H54 (cell line): ENCODE results near the gene CCDC88C.
A peak's percentile ranks its signal among the peaks of the same experiment; 100 is the strongest.

Source experiments
- DNase-seq: peaks from one replicate; pipeline ENCODE4 v3.0.0; 2011; ENCODE audit warnings: low spot score, mixed read lengths; ENCODE audit not compliant: insufficient read length
- FAIRE-seq: peaks from 3 replicates; lab custom pipeline; 2011; peaks lifted over from hg19 to GRCh38; lab: Jason Lieb, UNC
- POLR2A ChIP-seq: IDR thresholded peaks from 2 replicates; pipeline ENCODE4 v1.6.1; 2011; ENCODE audit warnings: low read depth, mild to moderate bottlenecking, low read length

Gene CCDC88C

DNA sequence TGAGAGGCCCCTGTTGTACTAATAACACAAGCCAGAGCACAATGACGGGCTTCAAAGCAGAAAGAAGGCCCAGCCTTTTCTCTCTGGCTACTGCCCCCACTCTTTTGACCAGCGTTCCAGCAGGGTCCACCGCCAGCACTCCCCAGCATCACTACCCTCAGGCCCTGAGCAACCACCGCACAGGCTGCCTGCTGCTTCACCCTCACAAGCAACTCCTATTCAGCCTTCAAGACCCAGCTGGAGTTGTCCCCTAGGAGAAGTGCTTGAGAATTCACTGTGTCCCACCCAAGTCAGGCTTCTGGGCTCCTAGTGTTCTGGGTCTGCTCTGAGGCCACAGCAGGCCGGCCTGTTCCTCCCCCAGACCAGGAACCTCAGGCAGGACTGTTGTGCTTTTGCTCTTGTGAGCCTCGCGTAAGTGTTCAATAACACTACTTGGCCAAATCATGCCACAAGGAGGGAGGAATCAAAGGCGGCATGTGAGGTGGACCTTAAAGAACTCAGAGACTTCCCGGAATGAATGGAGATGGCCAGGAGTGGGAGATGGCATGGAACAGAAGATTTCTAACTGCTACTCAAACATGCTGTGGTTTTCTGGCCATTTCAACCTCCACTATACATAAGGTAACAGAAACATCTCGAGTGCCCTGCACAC lies 89.8 kb downstream of the CCDC88C start:
- DNase-seq = no peak
- FAIRE-seq = no peak
- TF ChIP-seq POLR2A = no peak

DNA sequence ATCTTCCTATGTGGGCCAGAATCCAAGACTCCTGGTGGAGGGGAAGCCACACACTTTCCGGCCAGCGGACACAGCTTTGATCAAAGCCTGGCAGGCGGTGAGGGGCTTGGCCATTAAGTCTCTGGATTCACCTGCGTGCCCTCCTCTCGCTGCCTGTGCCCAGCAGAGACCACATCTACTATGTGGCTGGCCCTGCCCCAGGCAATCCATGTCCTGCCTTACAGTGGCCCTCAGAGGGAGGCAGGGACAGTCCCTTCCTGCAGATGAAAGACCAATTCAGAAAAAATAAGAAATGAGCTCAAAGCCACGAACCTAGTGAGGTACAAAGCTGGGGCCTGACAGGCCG lies 90.4 kb downstream of the CCDC88C start:
- TF ChIP-seq POLR2A = no peak
- DNase-seq = no peak
- FAIRE-seq = no peak

DNA sequence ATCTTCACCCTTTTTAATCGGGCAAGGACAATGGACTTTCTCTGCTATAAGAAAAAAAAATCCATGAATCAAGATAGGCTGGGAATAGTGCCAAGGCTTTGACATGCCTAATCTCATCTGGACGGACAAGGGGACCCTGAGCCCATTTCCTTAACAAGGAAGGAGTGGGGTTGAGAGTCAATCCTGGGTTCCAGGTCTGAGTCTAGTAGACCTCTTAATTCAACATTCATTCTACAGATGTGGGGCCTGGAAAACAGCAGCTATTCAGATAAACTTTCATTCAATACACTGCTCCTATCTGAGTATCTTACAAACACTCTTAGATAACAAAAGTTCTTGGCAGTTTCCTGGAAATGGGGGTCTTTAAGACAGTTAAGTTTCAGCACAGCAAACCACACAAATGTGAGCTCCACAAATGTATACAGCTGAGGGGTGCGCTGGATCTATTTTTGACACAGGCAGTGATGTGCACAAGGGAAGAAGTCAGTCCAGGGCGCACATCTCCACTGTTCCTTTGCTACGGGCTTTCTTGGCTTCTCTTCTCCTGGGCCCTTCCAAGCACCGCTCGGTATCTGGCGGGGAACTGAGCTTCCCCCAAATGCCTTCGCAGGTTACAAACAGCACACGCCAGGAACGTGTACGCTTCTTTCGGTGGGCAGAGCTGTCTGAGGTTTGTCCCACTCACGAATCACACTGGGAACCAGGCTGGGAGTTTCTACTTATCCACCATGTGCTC lies 90.9 kb downstream of the CCDC88C start:
- no peak for TF ChIP-seq POLR2A
- DNase-seq (no peak), FAIRE-seq (no peak)

DNA sequence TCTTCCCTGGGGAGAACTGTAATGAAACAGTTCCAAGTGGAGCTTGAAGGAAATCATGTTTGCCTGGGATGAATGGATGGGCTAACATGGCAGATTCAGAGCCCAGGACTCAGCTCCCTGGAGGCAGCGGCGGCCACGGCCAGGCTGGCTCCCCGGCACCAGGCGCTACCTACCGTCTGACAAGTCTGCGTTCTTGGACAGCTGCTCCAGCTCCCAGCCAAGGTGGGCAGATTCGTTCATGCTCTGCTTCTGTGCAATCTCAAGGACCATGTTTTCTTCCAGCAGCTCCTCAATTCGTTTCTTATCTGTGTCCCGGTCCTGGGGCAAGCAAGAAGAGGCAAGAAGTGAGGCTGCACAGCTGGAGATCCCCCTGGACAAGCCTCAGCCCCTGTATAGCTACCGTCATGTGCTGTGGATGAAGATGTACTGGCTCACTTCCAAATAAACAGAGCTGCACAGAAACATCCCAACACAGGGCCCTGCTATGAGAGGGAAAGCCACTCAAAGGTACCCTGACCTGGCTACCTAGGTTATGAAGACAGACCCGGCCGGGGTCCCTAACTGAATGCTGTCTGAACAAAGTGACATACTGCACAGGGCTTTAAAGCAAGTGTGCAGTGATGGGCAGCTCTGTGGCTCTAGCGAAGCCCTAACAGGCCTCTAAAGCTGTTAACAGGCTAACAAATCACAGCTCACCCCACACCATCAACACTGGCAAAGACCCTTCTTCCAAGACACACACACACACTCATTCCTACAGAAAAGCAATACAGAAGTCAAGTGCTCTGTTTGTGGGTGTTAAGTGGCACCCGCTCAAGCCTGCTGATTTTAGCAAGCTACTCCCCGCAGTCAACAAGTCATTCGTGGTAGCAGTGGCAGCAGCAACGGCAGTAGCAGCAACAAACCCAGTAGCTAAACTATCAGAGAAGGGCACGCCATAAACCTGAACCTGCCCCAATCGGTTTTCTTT lies 92.7 kb downstream of the CCDC88C start:
- DNase-seq = no peak
- no peak for TF ChIP-seq POLR2A
- FAIRE-seq = no peak

DNA sequence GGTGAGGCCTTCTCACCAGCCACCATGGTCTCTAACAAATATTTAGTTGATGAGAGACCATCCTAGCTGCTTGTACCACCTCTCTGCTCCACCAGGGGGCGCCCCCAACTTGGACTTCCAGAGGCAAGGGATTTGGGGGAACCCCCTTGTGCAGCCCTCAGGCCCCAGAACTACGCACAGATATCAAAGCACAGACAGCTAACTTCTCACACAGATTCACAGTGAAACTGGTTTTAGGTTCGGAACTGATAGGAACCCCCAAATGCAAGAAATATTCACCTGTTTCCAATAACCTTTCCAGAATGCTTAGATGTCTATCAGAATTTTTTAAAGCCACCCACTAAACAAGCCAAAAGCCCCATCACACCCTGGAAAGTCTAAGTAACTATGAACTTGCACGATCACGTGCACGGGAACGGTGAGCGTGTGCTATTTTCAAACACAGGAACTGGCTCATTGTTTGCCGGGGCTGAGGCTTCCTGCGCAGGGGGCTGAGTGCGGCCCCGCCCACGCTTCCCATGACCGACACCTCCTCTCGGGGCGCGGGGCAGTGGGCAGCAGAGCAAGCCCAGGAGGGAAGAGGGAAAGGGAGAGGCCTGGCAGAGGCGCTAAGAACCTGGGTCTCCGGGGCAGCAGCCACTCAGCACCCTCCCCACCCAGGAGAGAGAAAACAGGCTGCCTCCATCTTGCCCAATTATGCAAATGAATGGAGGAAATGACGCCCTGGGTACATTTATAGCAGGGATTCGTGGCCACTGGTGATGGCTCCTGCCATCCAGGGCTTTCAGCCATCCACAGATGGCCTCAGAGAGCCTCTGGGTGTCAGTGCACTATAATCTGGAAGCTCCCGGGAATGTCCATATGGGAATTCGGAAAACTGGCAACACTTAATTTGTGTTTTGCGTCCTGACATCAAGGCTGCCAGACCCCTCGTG lies 93.7 kb downstream of the CCDC88C start:
- peak; percentile 84 for FAIRE-seq
- DNase-seq = peak; percentile 71
- TF ChIP-seq POLR2A = no peak

DNA sequence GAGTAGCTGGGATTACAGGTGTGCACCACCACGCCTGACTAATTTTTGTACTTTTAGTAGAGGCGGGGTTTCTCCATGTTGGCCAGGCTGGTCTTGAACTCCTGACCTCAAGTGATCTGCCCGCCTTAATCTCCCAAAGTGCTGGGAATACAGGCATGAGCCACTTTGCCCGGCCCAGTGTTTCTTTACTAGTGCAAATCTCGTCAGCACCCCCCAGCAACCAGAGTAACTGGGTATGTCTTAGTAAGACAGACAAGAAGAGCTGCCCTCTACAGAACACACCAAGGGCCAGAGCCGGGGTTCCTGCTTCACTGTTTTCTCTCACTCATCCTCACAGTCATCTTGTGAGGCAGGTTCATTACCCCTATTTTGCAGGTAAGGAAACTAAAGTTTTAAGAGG lies 94.6 kb downstream of the CCDC88C start:
- DNase-seq (no peak), FAIRE-seq (no peak)
- no peak for TF ChIP-seq POLR2A

DNA sequence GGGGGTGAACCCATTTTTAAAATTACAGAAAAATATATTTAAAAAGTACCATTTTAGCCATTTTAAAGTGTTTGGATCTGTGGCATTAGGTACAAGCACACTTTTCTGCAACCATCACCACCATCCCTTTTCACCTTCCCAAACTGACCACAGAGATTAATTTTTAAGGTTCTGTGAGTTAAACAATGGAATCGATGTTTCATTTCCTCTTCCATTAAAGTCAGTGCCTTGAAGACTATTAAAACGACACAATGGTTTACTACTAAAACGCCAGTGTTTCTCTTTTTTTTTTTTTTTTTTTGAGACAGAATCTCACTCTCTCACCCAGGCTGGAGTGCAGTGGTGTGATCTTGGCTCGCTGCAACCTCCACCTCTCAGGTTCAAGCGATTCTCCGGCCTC lies 95.0 kb downstream of the CCDC88C start:
- no peak for DNase-seq
- TF ChIP-seq POLR2A = no peak
- no peak for FAIRE-seq

DNA sequence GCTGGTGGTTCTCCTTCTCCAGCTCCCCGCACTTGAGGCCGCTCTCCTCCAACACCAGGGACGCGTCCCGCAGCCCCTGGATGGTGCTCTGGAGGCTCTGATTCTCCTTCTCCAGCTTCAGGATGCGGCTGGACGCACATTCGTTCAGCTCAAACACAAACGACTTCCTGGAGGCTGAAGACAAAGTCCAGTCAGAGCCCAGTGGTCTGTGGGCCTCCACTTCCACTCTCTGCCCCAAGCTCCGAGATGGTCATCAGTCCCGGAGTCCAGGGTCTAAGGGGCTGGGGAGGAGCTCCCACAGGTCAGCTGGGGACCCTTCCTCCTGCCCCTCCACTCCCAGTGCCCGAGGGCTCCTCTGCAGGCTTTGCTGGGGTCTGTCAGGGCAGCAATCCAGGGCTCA lies 96.5 kb downstream of the CCDC88C start:
- TF ChIP-seq POLR2A = no peak

DNA sequence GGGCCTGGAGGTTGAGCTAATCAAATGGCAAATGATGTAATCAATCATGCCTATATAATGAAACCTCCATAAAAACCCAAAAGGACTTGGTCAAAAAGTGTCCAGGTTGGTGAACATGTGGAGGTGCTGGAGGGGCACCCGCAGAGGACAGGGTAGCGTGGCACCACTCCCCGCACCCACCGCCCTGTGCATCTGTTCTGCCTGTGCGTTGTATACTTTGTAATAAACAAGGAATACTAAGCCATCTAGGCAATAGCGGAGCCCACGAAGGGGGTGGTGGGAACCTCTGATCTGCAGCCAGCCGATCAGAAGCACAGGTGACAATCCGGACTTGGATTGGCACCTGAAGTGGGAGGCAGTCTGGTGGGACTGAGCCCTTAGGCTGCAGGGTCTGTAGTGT lies 97.4 kb downstream of the CCDC88C start:
- no peak for DNase-seq
- no peak for TF ChIP-seq POLR2A

More for the DNA sequence above, 96.5 kb downstream of the CCDC88C start:
- DNase-seq (no peak), FAIRE-seq (no peak)

DNA sequence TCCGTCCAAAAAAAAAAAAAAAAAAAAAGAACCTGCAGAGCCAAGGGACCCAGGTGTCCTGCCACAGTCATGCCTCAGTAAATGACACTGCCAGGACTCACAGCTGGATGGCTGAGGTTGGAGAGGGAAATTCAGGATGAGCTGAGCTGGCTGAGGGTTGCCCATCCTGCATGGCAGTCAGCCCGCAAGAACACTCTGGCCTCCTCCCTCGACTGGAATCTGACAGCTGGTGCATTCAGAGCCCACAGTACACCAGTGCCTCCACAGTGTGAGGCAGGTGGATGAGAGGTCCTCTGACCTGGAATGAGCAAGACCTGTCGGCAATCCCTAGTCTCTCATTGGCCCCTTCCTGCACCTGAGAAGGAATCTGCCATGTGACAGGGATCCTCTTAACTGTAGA lies 98.7 kb downstream of the CCDC88C start:
- DNase-seq (no peak), FAIRE-seq (no peak)
- TF ChIP-seq POLR2A = no peak

More for the DNA sequence above, 97.4 kb downstream of the CCDC88C start:
- no peak for FAIRE-seq

DNA sequence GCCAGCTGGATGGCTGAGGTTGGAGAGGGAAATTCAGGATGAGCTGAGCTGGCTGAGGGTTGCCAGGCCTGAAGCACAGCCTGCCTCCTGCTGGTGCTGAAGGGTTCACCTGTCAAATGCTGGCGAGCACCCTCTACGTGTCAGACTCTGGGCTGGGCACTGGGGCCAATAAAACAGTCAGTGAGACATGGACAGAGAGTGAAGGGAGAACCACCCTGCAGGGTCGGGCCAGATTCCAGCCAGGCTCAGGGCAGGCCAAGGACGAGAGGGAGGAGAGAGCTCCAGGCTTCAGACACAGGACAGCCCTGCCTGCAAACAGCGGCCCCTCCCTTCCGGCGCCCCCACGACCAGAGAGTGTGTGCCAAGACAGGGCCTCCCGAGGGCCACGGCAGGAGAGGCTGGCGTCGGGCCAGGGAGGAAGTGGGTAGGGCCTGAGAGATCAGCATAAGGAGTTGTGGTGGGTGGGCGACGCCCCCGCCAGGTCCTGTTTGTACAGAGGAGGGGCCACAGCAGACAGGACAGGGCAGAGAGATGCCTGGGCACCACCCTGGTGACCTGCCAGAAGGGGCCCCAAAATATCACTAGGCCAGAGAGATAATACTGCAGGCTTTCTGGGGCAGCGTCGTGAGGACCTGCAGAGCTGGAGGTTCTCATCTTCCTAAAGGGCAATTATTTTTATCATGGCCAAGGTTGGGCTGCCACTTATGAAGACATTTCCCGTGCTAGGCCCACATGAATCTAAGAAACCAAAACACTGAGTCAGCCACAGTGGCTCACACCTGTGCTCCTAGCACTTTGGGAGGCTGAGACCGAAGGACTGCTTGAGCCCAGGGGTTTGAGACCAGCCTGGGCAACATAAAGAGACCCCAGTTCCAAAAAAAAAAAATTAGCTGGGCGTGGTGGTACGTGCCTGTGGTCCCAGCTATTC lies 100.0 kb downstream of the CCDC88C start:
- DNase-seq (no peak), FAIRE-seq (no peak)
- TF ChIP-seq POLR2A = no peak

DNA sequence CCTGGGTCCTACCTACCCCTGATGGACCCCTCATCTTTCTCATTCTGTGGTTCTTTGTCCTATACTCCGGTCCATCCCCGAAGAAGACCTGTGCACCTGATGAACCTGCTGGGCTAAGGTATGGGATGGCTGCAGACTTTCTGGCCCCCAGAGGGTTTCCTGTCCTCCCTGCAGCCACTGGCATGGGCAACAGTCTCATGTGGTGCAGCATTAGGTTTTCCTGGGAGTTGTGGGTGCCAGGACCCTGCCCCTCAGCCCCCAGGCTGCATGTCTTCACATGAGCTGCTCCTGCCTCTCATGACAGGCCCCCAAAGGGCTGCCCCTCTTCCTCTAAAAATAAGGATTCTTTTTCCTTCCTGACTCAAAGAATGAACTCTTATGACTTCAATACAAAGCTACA lies 100.9 kb downstream of the CCDC88C start:
- DNase-seq (no peak), FAIRE-seq (no peak)
- no peak for TF ChIP-seq POLR2A
